ENCODE data around the gene INO80C. TPM values are rescaled to one million over a fixed set of nuclear protein-coding genes. Genes with fewer than 3 reads are reported as not detected.
"Not testable (repeated sequence)": the region's sequence is repeated elsewhere in the genome, so short reads cannot be mapped to it uniquely, and the experiment has no call there.

INO80C gene
- polyA plus RNA-seq, 12 donors, result 16.9 to 33.2 (median 27.0) TPM; not detected in 1

DNA sequence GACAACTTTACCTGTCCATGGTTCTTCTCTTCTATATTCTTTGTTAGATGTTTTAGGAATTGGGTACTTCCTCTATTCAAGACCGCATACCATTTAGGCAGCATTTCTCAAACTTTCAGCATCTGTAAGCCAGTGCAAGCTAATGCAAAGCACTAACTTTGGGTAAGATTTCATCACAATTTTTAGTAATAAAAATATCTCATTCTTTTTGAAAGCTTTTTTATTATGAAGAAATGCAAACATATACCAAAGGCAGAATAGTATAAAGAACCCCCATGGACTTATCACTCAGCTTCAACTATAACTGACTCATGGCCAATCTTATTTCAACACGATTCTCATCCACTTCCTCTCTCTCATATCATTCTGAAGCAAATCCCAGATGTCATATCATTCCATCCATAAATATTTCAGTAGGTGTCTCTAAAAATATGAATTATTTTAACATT is 32.9 kb downstream of the INO80C start:
- DNase-seq, result no peak

DNA sequence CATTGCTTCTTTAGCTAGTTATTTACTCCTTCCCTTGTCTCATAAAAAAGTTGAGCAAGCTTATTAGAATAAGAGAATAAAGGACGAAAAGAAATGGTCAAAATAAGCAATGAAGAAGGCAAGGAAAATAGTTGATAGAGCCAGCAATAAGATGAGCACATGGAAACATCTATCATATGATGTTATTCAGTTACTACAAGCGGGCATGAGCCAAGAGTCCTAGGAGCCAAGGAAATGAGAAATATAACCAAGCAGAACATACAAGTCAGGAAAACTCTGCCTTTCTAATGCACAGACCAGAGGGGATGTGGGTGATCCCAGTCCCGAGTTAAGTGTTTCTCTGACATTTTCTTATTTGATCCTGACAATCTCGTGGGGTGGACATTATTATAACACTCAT is 33.9 kb downstream of the INO80C start:
- DNase-seq, result peak; percentile 41

DNA sequence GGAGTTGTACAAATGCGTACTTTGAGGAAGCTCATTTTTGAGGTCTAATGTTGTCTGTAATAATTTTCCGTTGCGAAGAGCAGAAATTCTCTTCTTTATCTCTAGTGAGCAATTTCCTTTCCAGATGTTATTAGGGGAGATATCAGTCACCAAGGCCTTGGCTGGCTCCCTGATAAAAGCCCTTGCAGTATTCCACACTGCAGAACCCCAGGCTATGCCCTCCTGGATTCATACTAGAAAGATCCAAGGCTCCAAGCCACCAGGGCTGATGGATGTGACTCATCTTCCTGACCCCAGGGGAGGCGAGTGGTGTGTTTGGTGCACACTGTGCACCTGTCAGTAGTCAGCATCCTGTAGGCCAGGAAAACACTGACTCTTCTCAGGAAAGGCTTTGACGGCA is 34.7 kb downstream of the INO80C start:
- no peak for DNase-seq

DNA sequence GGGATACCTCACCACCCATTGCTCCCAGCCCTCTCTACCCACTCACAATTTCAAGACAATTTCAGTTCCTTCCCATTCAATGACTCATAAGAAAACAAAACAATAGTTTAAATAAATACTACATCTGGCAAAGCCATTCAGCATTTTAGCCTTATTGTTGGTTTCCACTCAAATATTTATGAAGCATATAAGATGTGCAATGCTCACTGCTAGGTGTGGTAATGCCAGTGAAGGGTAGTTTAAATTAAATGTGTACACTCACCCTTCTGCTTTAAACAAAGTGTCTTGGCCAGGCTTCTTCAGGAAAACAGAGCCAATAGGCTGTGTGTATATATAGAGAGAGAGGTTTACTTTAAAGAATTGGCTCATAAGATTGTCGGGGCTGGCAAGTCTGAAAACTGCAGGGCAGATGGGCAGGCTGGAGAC is 37.0 kb downstream of the INO80C start:
- no peak for DNase-seq

DNA sequence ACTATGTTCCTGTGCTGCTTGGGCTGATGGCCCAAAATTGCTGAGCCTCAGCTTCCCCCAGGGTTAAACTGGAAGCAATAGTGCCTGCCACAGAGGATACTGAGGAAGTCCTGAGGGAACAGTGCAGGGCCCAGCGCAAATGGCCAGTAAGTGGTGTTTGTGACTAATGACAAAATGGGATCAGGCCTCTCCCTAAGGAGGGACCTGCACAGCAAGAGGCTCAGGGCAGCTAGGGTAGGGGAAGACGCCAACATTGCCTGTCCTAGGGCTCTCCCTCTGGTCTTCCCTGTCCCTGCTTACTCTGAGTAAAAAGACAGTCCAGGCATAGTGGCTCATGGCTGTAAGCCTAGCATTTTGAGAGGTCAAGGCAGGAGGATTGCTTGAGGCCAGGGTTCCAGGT is 37.8 kb downstream of the INO80C start:
- DNase-seq, result no peak

DNA sequence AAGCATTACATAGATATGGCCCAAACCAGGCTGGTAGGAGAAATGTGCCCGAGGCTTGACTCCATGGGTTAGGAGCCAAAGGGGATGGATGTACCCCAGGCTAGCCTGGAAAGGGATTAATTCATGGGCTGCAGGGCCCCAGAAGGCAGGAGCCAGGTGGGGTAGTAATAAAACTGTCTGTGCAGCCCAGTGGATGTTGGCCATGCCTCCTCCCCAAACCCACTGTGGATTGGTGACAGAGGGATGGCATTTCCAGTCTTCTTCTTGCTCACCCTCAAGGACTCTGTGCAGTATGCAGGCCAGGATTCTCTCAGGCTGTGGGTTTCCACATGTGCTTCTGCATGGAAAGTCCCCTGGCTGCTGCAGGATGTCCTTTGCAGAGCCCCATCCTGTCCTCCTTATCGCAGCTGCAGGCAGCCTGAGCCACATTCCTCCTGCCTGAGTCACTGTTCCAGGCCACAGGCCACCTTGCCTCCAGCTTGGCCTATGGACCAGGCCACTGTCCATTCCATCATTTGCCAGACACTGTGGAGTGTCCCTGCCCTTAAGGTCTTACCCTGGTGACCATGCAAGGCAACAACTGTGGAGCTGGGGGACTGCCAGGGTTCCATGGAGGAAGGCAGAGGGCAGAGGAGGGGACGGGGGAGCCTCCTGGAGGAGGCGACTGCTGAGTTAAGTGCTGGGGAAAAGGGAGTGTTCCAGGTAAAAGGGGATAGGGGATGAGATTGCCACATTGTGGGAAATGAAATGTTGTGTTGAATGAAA is 38.9 kb downstream of the INO80C start:
- no peak for DNase-seq

DNA sequence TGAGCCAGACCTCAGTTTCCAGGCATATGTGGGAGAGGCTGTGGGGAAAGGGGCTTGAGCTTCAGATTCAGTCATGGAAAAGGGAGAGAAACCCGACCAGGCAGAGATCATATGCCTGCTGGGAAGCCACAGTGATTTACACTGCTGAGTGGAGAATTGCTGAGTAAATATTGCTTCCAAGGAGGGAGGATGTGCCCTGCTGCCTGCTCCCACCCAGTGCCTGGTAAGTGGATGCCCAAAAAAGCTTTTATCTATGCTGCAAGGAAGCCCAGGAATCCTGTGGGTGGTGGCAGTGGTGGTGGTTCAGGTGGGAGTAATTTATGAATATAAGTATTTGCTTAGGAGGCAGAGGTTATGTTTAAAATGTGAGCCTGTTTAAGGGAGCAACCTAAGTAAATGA is 39.5 kb downstream of the INO80C start:
- no peak for DNase-seq

DNA sequence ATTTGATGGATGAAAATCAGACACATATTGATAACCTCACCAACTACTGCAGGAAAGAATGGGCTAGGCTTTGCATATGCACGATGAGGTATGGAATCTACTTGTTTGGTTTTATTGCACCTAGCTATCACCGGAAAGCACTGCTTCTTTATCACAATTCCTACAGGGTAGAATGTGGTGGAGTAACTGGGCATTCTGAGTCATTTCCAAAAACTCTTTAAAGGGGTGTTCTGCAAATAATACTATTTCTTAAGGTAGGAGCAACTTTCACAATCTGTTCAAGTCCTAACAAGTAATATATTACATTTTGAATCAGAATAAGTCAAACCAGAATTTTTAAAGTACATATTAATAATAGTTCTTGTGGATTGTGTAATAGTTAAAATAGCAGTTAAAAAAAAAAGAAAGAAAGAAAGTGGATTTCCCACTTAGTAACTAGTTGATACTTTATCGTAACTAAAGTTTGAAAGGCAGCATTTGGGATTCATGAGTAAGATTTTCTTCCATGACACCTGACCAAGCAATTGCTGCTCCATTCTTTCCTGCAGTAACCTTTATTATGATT is 40.5 kb downstream of the INO80C start:
- DNase-seq, result no peak

DNA sequence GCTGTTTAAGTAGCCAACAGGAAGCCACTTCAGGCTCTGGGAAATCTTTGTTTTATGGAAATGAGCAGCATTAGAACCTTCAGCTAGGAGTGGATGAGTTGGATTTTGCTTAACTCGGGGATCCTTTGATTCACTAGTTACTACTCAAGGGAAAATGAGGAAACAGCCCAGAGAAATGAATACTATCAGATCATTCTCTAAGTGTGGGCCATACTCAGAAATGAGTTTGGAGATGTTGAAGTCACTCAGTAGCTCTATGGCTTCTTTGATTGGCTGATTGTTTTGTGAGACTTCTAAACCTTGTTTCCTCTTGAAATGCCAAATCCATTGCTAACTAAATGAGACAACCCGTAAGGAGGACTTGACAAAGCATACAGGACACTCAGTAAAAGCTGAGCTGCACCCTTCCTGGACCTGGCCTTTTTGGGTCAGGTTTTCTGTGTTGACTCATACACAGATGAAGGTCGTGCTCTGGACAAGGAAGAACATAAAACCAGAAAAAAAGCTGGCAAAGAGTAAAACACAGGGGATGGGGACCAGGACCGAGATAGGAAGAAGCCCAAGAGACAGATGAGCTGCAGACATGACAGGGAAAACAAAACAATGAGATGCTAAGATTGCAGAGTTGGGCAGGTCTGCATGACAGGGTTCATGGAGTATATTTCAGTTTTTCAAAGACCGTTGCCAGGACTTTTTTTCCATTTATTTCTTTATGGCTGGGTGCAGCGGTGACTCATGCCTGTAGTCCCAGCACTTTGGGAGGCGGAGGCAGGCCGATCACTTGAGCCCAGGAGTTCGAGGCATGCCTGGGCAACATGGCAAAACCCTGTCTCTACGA is 41.6 kb downstream of the INO80C start:
- no peak for DNase-seq

DNA sequence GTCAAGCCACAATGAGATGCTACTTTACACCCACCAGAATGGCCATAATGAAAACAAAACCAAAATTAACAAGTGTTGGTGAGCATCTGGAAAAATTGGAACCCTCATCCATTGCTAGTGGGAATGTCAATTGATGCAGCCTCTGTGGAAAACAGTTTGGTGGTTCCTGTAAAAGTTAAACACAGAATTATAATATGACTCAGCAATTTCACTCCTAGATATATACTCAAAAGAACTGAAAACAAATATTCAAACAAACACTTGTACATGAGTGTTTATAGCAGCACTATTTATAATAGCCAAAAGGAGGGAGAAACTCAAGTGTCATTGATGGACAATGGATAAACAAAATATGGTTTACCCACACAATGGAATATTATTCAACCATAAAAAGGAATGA is 43.0 kb downstream of the INO80C start:
- DNase-seq, result no peak

DNA sequence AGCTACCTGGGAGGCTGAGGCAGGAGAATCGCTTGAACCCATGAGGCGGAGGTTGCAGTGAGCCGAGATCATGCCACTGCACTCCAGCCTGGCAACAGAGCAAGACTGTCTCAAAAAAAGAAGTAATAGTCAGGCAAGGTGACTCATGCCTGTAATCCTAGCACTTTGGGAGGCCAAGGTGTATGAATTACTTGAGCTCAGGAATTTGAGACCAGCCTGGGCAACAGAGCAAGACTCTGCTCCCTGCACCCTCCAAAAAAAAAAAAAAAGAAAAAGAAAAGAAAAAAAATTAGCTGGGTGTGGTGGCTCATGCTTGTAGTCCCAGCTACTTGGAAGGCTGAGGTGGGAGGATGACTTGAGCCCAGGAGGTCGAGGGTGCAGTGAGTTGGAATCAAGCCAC is 44.7 kb downstream of the INO80C start:
- DNase-seq, result not testable (repeated sequence)

DNA sequence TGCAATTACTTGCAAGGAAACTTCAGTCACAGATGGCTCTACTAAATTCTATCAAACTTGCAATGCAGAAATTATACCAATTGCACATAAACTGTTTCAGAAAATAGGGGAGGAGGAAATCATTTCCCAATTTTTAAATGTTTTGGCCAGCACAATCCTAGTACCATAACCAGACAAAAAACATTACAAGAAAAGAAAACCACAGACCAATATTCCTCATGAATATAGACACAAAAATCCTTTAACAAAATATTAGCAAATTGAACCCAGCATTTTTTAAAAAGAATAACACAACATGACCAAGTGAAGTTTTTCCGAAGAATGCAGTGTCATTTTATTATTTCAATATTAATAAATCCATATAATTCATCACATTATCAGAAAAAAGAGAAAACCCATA is 45.8 kb downstream of the INO80C start:
- DNase-seq, result no peak

DNA sequence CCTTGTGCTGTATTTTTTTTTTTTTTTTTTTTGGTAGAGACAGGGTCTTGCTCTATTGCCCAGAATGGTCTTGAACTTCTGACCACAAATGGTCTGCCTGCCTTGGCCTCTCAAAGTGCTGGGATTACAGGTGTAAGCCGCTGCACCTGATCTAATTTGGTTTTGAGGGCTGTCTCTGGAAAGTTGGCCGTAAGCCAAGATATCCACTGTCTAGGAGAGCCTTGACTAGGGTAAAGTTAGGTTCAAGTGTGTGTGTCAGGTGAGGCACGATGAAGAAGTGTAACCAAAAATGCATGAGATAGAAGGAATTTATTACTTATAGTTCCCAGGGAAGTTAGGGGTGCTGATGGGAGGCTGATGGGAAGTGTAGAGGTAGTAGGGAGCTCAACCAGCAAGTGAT is 46.7 kb downstream of the INO80C start:
- DNase-seq, result no peak

DNA sequence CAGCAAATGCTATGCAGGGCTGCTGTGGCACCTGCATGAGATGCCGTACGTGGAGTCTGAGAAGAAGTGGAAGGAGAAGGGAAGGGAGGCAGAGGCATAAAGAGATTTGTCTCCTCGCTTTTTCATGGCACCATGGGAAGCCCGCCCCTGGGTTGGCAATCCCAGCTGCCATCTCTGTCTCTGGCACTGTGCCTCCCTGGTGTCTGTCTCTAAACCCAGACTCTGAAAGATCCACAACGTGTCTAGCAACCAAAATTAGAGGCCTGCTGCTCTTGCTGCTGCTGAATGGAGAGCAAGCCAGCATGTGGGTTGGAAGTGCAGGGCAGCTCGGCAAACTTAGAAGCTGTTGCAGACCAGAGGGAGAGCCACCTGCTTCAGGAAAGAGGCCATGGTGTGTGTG is 53.1 kb downstream of the INO80C start:
- no peak for DNase-seq

DNA sequence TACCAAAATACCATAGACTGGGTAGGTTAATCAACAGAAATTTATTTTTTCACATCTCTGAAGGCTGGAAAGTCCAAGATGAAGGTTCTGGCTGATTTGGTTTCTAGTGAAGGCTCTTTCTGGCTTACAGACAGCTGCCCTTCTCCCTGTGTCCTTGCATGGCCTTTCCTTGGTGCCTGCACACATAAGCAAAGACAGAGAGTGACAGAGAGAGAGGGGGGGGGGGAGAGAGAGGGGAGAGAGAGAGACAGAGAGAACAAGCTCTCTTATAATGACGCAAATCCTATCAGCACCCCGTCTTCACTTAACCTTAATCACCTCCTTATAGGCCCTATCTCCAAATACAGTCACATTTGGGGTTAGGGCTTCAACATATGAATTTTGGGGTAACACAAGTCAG is 53.9 kb downstream of the INO80C start:
- DNase-seq, result no peak

DNA sequence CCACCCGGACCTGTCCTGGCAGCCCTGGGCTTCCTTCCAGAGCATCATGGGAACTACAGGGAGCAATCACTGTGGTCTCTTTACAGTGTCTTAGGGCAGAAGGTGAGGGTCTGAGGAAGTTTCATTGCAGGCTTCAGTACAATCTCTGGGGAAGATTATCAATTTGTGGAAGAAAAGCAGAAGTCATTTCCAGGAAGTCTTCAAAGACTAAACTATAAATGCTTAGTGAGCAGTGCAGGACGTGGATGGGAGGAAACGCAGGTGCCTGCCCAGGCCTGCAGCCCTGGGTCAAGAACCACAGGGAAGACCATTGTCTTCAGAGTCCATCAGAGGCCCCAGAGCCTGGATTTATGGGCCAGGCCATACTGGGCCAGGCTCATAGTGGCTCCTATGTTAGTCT is 54.3 kb downstream of the INO80C start:
- no peak for DNase-seq

DNA sequence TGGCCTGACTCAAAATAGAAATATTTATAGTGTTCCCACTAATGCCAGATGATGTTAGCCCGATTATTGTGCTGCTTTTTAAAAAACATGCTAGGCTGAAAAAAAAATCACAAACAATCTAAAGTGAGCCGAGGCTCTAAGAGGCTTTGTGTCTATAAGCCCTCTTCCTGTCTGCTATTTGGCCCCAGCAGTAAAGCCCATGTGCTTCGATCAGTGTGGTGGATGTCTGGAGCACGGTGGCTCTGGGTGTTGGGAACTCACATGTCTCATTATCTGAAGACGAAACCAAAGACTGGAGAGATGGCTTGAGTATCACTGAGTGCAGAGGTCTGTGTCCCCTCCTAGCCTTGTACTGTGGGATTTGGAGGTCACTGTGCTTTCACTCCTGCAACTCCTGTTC is 55.1 kb downstream of the INO80C start:
- DNase-seq, result no peak

DNA sequence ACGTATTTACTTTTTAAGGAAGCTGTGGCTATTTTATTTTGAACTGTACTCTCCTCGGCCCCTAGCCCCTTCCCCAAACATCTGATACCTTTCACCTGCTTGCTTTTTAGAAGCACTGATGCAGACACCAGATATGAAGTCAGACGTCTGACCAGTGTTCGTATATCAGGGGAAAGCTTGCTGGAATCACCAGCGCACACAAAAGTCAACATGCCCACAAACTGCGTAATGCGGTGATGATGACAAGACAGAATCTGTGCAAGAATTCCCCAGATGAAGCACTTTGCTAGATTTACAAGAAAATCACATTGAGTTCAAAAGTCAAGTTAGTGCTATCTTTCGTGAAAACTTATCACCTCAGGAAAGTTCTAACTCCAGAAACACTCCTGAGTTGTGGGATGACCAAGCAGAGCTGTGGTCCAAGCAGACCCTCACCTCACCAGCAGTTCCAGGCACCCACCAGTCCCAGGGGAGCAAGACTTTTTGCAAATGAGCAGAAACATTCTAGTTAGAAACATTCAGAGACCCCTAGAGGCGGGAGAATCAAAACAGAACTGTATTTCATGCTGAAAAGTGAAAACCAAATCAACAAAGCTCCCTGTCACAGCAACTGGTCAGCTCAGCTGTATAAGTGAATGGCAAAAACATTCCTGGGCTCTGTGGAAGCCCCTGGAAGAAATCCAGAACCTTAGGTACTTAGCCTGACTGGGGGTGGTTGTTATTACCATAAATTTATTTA is 55.7 kb downstream of the INO80C start:
- no peak for DNase-seq

DNA sequence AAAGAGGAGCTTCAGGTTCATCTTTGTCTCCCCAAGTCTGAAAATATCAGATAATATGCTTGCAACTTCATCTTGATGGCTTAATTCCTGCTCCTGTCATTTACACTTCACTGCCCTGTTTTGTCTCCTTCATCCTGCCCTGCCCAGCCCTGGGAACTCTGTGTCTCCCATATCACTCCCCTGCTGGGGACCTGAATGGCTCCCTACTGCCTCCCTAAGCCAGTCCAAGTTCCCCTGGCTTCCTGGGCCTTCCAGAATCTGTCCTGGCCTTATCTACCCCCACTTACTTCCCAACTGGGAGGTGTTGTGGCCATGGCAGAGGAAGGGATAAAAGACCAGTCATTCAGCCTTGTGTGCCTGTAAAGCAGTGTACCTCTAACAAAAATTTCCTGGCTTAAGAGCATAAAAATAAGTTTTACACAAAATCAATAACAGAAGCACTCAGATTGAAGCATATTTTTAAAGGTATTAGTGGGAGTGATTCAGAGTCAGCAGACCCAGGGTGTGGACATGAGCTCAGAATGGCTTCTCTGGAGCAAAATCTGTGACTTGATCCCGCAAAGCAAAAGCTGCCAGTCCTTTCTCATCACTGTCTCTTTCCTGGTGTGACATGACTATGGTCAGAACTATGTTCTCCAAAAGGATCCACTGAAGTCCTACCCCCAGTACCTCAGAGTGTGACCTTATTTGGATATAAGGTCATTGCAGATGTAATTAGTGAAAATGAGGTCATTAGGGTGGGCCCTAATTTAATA is 59.1 kb downstream of the INO80C start:
- DNase-seq, result no peak

DNA sequence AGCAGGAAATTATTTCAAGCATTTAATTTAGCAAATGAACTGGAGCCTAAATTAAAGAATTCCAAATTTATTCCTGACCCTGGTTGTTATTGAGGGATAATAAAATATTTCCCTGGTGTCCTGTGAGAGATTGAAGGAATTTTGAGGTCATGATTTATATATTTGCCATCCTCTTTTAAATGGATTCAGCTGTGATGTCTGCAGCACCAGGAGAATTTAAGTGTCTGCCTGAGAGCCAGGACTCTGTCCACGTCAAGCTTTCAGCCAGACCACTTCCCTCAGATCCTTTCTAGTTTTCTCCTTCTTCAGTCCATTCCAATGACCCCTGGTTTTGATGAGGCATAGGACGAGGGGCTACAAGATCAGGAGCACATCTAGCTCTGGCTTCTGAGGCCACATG is 59.9 kb downstream of the INO80C start:
- no peak for DNase-seq

DNA sequence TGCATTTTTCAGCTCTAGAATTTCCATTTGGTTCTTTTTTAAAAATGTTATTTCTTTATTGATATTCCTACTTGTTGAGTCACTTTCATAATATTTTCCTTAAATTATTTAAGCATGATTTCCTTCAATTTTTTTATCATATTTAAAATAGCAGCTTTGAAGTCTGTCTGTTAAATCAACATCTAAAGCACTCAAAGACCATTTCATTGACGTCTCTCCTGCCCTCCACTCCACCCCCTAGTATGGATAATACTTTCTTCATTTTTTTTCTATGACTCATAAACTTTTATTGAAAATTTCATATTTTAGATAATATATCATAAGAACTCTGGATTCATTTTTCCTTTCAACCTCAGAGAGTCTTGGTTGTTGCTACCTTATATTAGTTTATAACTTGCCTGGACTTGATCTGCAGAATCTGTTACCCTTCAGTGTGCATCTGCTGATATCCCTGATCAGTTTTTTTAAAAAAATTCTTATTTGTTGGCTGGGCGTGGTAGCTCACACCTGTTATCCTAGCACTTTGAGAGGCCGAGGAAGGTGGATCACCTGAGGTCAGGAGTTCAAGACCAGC is 61.6 kb downstream of the INO80C start:
- no peak for DNase-seq

All from muscle of arm (tissue), 12 donors.